SIG-M5 treated with dmso at 0.1 percent for 504 hours (cell line): ENCODE results near the gene RBM4.

Source experiments
- DNase-seq: peaks from one replicate; lab custom pipeline; 2025; ENCODE audit not compliant: unreplicated experiment; lab: John Stamatoyannopoulos, UW

The RBM4 gene

GRCh38 chr11:66688561-66689534 lies 50.3 kb downstream of the RBM4 start:
- DNase-seq = no peak

- DNase-seq = no peak
Observed at GRCh38 chr11:66689661-66690590, 51.4 kb downstream of the RBM4 start.

DNA sequence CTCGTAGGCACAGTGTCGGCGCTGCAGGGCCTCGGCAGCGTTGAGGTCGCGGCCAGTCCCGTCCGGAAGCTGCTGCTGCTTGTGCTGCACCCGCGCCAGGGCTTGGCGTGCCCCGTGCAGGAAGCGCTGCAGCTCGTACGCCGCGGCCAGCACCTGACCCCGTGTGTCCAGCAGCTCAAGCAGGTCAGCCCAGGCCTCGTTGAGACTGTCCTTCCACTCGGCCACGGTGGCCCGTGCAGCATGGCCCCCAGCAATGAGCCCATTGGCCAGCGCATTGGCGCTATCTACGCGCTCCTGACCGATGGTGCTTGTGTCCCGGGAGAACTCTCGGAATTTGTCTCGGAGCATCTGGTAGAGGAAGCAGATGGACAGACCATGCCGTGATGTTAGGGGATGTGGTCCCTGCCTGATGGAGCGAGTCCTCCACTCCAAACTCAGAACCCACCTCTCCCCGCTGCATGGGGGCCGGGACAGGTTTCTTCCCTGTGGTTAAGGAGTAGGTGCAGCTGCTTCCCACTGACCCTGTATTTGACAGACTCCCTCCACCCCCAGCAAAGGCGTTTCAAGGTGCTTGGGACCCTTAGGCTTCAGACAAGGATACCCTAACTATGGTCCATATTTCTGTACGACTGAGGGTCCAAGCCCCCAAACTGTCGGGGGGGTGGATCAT lies 52.9 kb downstream of the RBM4 start:
- no peak for DNase-seq

DNA sequence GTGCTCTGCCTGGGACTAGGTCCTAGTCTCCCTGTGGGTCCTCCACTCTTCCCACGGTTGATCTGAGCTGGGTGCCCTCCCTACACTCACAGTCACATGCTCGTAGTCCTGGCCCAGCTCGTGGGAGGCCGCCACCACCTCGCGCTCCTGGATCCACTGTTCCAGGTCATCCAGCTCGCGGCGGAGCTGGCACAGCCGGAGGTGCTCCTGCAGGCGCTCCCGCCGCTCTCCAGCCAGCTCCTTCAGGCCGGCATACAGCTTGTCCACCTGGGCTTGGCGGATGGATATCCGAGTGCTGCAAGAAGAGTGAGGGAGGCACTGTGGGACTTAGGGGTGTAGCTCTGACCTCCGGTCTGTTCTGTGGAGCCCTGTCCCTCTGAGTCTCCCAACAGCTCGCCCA lies 53.9 kb downstream of the RBM4 start:
- DNase-seq = no peak

GRCh38 chr11:66692871-66693331 lies 54.4 kb downstream of the RBM4 start:
- no peak for DNase-seq

- no peak for DNase-seq
Observed at GRCh38 chr11:66693356-66694055, 55.0 kb downstream of the RBM4 start.

- DNase-seq = no peak
Observed at GRCh38 chr11:66694056-66694410, 55.5 kb downstream of the RBM4 start.

DNA sequence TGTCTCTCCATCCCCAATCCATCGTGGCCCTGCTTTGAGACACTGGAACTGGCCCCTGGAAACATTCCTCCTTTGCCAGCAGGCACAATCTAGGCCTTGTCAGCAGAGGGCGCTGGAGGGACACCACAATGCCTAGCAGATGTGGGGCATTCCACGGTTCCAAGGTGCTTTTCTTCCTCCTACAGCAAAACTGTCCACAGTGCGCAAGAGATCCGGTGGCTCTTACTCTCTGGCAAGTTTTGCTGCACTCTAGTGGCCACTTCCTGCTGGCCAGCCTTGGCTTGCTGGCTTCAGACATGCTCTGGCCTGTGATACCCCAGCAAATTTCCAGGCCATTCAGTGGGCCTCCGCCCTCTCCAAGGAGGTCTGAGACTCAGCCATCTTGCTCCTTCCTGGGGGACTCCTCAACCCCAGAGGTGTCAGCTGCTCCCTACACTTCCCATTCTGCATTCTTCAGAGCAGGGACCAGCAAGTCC lies 56.3 kb downstream of the RBM4 start:
- peak; percentile 90 for DNase-seq
